Mesothelial cell of epicardium (in vitro differentiated cells): Measurements from ENCODE around the gene APBB1IP. TPM values are rescaled to one million over a fixed set of nuclear protein-coding genes. Genes with fewer than 3 reads are reported as not detected.
"Not testable (repeated sequence)": the region's sequence is repeated elsewhere in the genome, so short reads cannot be mapped to it uniquely, and the experiment has no call there.

Source experiments
- DNase-seq, 2 experiments: peaks; one replicate each; pipeline ENCODE4 v3.0.0; 2021; ENCODE audit warnings: low spot score in 2 of 2; ENCODE audit not compliant: unreplicated experiment in 2 of 2
- H3K27ac Mint-ChIP-seq: 2 replicates; pipeline ENCODE4 v1.8.0; 2021; ENCODE audit warnings: mixed read lengths
- H3K27me3 Mint-ChIP-seq: 2 replicates; pipeline ENCODE4 v1.8.0; 2021; ENCODE audit warnings: low read depth, mixed read lengths
- H3K36me3 Mint-ChIP-seq: 2 replicates; pipeline ENCODE4 v1.8.0; 2021; ENCODE audit warnings: mixed read lengths
- H3K4me1 Mint-ChIP-seq: 2 replicates; pipeline ENCODE4 v1.8.0; 2021; ENCODE audit warnings: mixed read lengths
- H3K4me3 Mint-ChIP-seq: 2 replicates; pipeline ENCODE4 v1.8.0; 2021; ENCODE audit warnings: mild to moderate bottlenecking, moderate library complexity, mixed read lengths
- H3K9me3 Mint-ChIP-seq: 2 replicates; pipeline ENCODE4 v1.8.0; 2021; ENCODE audit warnings: mixed read lengths
- total RNA-seq: library from RNA; stranded (reverse); gene quantifications from 3 replicates; pipeline ENCODE4 v1.2.1, GENCODE V29; 2021
- TF ChIP-seq, protein P1 (sequence below): fragments of 200-600 bp; sonication (generic); IDR thresholded peaks from one replicate; pipeline ENCODE4 v1.5.0; 2021; ENCODE audit warnings: antibody characterized with exemption; ENCODE audit not compliant: unreplicated experiment

Gene APBB1IP
- total RNA-seq, 1 donor from 2014 or later: 0.22 TPM

DNA sequence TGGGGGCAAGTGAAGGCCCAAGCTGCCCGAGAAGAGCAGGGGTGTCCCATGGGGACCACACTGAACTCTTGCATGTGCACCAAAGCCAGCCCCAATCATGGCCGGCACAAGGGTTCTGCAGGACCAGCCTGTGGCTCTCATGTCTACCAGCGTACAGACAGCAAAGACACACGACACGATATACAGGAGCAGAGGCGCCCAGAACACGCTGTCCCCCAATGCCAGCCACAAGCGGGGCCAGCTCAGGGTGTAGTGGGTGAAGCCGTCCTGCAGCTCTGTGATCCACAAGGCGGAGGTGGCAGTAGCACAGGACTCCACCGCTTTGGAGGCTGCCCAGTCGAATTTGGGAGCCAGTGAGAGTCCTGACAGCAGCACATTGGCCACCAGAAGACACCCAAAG lies 150.5 kb downstream of the APBB1IP start:
- Mint-ChIP-seq H3K4me1 (no peaks in the 10 kb centered on the region), H3K27me3 (peaks cover 21% of the 10 kb centered on the region), H3K36me3 (no peaks in the 10 kb centered on the region), H3K9me3 (no peaks in the 10 kb centered on the region), H3K4me3 (no peak overlapping the region), H3K27ac (no peak overlapping the region)
- TF ChIP-seq, protein P1, sequence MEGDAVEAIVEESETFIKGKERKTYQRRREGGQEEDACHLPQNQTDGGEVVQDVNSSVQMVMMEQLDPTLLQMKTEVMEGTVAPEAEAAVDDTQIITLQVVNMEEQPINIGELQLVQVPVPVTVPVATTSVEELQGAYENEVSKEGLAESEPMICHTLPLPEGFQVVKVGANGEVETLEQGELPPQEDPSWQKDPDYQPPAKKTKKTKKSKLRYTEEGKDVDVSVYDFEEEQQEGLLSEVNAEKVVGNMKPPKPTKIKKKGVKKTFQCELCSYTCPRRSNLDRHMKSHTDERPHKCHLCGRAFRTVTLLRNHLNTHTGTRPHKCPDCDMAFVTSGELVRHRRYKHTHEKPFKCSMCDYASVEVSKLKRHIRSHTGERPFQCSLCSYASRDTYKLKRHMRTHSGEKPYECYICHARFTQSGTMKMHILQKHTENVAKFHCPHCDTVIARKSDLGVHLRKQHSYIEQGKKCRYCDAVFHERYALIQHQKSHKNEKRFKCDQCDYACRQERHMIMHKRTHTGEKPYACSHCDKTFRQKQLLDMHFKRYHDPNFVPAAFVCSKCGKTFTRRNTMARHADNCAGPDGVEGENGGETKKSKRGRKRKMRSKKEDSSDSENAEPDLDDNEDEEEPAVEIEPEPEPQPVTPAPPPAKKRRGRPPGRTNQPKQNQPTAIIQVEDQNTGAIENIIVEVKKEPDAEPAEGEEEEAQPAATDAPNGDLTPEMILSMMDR: no peak
- DNase-seq: no peak

DNA sequence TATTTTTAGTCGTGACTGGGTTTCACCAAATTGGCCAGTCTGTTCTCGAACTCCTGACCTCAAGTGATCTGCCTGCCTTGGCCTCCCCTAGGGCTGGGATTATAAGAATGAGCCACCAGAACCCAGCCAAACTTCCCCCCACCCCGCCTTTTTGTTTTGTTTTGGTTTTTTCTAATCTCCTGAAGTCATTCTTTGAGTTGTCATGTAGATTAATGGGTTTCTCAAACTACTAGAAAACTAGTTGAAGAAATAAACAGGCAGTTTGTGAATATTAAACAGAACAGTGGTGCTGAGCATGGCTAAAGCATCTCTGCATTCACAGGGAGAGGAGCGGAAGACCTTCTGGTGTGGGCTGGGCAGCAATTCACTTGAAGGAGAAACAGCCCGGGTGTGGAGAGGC lies 151.7 kb downstream of the APBB1IP start:
- H3K36me3 Mint-ChIP-seq, H3K4me1 Mint-ChIP-seq, DNase-seq, H3K4me3 Mint-ChIP-seq, H3K27ac Mint-ChIP-seq, H3K9me3 Mint-ChIP-seq: not testable (repeated sequence)
- peaks cover 16% of the 10 kb centered on the region for H3K27me3 Mint-ChIP-seq

DNA sequence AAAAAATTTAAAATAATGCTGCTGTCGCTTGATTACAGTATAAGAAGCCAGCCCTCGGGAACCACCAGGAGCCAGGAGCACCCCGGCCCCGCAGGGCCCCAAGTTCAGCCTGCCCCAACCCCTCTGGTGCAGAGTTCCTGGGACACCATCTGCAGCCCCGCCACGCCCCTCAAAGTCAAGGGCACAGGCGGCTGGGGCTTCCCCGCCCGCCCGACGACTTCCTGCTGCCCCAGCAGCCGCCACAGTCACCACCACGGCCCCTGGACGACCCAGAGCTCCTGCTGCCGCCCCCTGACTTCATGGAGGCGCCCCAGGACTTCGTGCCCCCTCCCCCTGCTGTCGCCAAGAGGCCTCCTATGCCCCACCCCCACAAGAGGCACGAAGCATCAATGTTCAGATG lies 155.8 kb downstream of the APBB1IP start:
- TF ChIP-seq, protein P1: no peak
- Mint-ChIP-seq H3K27me3 (peaks cover 11% of the 10 kb centered on the region), H3K36me3 (no peaks in the 10 kb centered on the region), H3K27ac (no peak overlapping the region), H3K9me3 (no peaks in the 10 kb centered on the region), H3K4me3 (no peak overlapping the region), H3K4me1 (no peaks in the 10 kb centered on the region)
- DNase-seq: no peak

DNA sequence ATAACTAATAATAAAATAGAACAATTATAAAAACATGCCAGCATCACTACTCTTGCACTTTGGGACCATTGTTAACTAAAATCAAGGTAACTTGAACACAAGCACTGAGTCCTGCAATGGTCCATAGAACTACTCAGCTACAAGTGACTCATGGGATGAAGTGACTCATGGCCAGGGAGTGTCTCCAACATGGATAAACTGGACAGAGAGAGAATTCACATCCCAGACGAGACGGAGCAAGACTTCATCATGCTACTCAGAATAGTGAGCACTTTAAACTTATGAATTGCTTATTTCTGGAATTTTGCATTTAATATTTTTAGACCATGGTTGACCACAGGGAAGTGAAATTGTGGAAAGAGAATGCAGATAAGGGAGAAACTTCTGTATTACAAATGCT lies 165.1 kb downstream of the APBB1IP start:
- not testable (repeated sequence) for H3K36me3 Mint-ChIP-seq, H3K4me1 Mint-ChIP-seq

DNA sequence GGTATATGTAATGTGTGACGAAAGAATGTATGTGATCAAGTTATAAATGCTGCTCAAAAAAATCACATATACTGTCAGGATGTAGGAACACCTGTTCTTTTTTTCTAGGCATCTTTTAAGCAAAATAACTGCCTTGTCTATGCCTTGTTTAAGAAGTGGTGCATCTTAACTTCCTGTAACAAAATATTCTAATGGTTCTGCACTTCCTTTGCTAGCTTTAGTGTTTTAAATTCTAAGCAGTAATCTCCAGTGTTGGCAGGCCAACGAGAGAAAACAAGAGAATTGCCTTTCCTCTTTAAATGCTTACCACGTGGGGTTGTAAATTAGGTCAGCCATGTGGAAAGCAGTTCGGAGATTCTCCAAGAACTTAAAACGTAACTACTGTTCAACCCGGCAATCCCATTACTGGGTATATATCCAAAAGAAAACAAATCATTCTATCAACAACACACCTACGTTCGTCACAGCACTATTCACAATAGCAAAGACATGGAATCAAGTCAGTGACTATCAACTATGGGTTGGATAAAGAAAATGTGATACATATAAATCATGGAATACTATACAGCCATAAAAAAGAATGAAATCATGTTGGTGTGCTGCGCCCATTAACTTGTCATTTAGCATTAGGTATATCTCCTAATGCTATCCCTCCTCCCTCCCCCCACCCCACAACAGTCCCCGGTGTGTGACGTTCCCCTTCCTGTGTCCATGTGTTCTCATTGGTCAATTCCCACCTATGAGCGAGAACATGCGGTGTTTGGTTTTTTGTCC lies 166.4 kb downstream of the APBB1IP start:
- not testable (repeated sequence) for H3K4me1 Mint-ChIP-seq, H3K36me3 Mint-ChIP-seq, H3K4me3 Mint-ChIP-seq, DNase-seq, H3K27ac Mint-ChIP-seq, H3K9me3 Mint-ChIP-seq
- H3K27me3 Mint-ChIP-seq: peaks cover 22% of the 10 kb centered on the region

More for the DNA sequence above, 165.1 kb downstream of the APBB1IP start:
- H3K4me3 Mint-ChIP-seq, DNase-seq, H3K9me3 Mint-ChIP-seq, H3K27ac Mint-ChIP-seq: not testable (repeated sequence)
- H3K27me3 Mint-ChIP-seq: peaks cover 23% of the 10 kb centered on the region

DNA sequence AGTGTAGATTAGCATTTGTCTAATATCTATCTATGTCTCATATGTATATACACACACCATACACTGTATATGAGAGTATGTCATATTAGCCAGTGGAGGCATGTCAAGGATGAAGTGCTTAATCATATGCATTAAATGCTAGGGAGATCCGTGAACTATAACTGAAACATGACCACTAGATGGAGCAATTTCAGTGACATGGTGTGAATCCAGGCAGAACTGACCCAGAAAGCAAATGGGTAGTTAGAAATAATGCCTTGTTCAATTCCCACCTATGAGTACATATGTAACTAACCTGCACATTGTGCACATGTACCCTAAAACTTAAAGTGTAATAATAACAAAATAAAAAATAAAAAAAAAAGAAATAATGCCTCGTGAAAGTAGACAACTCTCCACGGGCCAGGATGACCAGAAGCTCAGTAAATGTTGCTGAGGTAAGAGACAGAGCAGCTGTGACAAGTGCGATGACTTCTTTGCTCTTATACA lies 168.3 kb downstream of the APBB1IP start:
- H3K27ac Mint-ChIP-seq, H3K9me3 Mint-ChIP-seq, H3K4me3 Mint-ChIP-seq, H3K4me1 Mint-ChIP-seq, H3K36me3 Mint-ChIP-seq, DNase-seq: not testable (repeated sequence)
- H3K27me3 Mint-ChIP-seq: peaks cover 23% of the 10 kb centered on the region
- TF ChIP-seq, protein P1: peak; percentile 69

DNA sequence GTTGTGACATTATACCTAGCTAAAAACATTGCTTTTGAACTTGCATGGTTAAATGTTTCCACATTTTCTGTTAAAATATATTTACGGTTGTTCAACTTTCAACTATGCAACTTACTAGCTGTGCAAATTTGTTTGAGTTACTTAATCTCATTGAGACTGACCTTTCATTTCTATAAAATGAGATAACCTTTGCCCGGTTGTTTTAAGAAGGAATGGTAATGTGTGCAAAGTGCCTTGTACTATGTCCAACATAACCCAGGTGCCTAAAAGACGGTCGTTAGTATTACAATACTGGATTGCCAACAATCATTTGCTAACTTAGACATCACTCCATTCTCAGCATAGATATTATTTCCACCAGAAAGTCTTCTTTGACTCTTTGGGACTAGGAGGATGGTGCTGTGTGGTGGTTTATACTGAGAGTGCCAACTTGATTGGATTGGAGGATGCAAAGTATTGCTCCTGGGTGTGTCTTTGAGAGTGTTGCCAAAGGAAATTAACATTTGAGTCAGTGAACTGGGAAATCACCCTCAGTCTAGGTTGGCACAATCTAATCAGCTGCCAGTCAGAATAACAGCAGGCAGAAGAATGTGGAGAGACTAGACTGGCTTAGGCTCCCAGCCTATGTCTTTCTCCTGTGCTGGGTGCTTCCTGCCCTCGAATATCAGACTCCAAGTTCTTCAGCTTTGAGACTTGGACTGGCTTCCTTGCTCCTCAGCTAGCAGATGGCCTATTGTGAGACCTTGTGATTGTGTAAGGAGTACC lies 174.2 kb downstream of the APBB1IP start:
- Mint-ChIP-seq H3K27me3 (peaks cover 15% of the 10 kb centered on the region), H3K36me3 (no peaks in the 10 kb centered on the region), H3K9me3 (peaks cover 3% of the 10 kb centered on the region), H3K4me3 (no peak overlapping the region), H3K4me1 (no peaks in the 10 kb centered on the region), H3K27ac (no peak overlapping the region)
- TF ChIP-seq, protein P1: no peak
- DNase-seq: no peak
